GM19463 (cell line): ENCODE data around the gene ATP5MK.
"Not testable (repeated sequence)": the region's sequence is repeated elsewhere in the genome, so short reads cannot be mapped to it uniquely, and the experiment has no call there.

ENCODE experiments used
- ATAC-seq: cut with Tn5 transposase; IDR thresholded peaks from one replicate; pipeline ENCODE4 v1.9.1; 2021; ENCODE audit warnings: mild to moderate bottlenecking, moderate library complexity; ENCODE audit not compliant: unreplicated experiment

ATP5MK gene

GRCh38 chr10:103397191-103397825 is 1.0 kb upstream of the ATP5MK start:
- no peak for ATAC-seq

- ATAC-seq: no peak
Measured at GRCh38 chr10:103396789-103397087, 463 bp upstream of the ATP5MK start.

GRCh38 chr10:103395754-103396066 is 565 bp downstream of the ATP5MK start:
- no peak for ATAC-seq

- no peak for ATAC-seq
Measured at GRCh38 chr10:103394180-103394579, 2.1 kb downstream of the ATP5MK start.

DNA sequence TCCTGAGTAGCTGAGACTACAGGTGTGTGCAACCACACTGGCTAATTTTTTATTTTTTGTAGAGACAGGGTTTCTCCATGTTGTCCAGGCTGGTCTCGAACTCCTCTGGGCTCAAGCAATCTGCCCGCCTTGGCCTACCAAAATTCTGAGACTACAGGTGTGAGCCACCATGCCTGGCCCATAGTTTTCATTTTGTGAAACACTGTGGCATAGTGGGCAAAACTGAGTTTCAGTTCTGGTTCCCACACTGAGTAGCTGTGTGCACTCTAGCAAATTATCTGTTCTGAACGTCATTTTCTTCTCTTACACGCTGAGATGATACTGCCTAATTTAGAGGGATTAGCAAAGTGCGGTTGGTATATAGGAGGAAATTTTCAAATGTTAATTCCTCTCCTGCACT is 13.5 kb downstream of the ATP5MK start:
- no peak for ATAC-seq

- no peak for ATAC-seq
Measured at GRCh38 chr10:103374263-103374662, 22.0 kb downstream of the ATP5MK start.

- no peak for ATAC-seq
Measured at GRCh38 chr10:103373544-103373943, 22.7 kb downstream of the ATP5MK start.

DNA sequence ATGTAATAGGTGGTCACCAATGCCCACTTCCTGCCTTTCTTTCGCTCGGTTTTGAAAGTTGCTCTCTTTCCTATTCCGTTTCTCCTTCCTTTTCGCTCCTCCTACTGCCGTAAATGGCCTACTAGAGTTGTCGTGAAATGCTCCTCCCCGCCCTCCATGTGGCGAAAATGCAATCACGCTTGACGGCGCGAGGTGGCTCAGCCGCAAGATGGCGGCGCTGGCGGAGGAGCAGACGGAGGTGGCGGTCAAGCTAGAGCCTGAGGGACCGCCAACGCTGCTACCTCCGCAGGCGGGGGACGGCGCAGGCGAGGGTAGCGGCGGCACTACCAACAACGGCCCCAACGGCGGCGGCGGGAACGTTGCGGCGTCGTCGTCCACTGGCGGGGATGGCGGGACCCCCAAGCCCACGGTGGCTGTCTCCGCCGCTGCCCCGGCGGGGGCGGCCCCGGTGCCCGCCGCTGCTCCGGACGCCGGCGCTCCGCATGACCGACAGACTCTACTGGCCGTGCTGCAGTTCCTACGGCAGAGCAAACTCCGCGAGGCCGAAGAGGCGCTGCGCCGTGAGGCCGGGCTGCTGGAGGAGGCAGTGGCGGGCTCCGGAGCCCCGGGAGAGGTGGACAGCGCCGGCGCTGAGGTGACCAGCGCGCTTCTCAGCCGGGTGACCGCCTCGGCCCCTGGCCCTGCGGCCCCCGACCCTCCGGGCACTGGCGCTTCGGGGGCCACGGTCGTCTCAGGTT is 28.3 kb downstream of the ATP5MK start, which contains the start of gene TAF5:
Gene TAF5 (plus strand): TSS at position 195 of the 737 bp plus-strand sequence. CDS start 14 bp downstream, at position 209.
- peak; percentile 40 for ATAC-seq

GRCh38 chr10:103367379-103367781 is 28.9 kb downstream of the ATP5MK start:
- no peak for ATAC-seq

DNA sequence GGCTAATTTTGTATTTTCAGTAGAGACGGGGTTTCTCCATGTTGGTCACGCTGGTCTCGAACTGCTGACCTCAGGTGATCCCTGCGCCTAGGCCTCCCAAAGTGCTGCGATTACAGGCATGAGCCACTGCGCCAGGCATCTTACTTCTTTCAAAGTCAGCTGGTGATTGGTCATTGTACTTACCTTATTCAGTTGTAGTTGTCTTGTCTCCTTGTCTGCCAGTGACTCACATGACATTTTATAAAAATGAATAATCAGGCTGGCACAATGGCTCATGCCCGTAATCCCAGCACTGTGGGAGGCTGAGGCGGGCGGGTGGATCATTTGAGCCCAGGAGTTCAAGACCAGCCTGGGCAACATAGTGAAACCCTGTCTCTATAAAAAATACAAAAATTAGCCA is 35.5 kb downstream of the ATP5MK start:
- ATAC-seq: not testable (repeated sequence)

DNA sequence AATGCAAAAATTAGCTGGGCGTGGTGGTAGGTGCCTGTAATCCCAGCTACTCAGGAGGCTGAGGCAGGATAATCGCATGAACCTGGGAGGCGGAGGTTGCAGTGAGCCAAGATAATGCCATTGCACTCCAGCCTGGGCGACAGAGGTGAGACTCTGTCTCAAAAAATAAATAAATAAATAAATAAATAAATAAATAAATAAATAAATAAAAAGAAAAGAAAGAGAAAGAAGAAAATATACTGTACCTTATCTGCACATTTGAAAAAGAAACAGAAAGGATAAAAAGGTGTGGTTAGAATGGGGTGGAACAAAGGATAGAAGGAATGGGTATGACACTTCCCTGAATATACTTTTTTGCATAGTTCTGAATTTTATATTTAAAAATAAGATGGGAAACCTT is 36.8 kb downstream of the ATP5MK start:
- ATAC-seq: not testable (repeated sequence)

DNA sequence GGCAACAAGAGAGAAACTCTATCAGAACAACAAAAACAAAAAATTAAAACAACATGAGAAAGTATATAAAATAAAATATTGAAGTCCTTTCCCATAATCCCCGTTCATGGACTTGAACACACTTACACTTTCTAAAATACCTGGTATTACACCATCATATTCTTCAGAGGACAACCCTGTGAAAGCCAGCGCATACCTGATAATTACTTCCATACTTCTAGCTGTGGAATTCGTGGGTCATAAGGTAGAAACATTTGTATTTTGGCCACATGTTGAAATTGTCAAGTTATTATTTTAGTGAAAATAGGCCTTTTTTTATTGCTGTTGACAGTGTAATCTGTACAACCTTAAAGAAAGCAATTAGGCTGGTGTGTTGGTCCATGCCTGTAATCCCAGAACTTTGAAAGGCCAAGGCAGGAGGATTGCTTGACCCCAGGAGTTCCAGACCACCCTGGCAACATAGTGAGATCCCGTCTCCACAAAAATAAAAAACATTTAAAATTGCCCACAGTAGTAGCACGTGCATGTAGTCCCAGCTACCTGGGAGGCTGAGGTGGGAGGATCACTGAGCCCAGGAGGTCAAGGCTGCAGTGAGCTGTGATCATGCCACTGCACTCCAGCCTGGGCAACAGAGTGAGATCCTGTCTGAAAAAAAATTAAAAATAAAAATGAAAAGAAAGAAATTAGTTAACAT is 40.2 kb downstream of the ATP5MK start:
- ATAC-seq: no peak

- ATAC-seq: not testable (repeated sequence)
Measured at GRCh38 chr10:103354567-103354966, 41.7 kb downstream of the ATP5MK start.

DNA sequence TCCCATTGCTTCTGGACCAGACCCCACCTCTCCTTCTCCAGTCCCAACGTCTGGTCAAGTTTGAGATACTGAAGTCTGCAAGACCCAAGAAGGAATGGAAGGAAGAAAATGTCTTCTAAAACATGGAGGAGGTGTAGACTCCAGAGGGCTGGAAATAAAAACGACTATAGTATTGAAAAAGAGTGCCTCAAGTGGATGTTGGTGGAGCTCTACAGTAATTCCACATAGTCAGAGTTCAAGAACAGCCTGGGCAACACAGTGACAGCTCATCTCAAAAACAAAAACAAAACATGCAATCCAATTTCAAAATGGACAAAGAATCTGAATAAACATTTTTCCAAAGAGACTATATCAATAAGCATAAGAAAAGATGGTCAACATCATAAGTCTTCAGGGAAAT is 43.0 kb downstream of the ATP5MK start:
- no peak for ATAC-seq

DNA sequence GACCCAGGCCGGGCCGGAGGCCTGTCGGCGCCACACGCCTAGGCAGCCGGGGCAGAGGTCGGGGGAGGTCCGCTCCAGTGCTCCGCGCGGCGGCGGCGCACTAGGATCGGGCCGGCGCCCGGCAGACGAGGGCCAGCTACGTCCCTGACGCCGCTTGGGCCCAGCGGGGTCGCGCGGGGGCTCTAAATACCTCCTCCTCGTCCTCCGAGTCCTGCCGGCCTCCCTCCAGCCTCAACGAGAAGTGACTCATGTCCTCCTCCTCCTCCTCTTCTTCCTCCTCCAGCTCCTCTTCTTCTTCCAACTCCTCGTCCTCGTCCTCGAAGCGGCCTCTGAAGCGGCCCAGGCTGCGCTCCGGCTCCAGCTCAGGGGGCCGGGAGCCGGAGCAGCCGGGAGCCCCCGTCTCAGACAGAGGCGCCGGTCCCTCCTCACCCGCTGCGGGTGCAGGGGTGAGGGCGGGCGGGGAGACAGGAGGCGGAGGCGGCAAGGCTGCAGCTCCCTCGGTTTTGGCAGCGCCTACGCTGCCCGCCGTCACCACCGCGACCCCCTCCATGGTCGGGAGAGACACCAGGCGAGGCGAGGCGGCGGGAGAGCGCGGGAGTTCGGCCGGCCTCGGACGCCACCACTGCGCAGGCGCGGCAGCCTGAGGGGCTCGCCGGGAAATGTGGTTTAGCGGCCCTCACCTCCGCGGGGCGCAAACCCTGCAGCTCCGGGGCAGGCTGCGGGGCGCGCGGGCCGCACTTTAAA is 45.6 kb downstream of the ATP5MK start, which contains the start of gene PCGF6:
Gene PCGF6 (minus strand): TSS at position 624 of the 744 bp plus-strand sequence. CDS start 74 bp downstream, at position 550.
- ATAC-seq: peak; percentile 87

DNA sequence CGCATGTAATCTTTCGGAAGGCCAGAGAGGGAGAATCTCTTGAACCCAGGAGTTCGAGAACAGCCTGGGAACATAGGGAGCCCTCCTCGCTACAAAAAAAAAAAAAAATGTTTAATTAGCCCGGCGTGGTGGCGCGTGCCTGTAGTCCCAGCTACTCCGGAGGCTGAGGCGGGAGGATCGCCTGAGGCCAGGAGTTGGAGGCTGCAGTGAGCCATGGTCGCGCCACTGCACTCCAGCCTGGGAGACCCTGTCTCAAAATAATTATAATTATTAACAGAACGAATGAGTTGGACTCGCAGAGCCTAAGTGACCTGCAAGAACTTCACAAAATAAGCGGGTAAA is 46.1 kb downstream of the ATP5MK start:
- no peak for ATAC-seq
